GM12874 (cell line): ENCODE measurements around the gene GAP43.

Experiments
- CTCF ChIP-seq: IDR thresholded peaks from 2 replicates; pipeline ENCODE4 v1.5.1; 2011; ENCODE audit warnings: low read depth, mild to moderate bottlenecking, control low read depth, low read length, moderate library complexity; ENCODE audit not compliant: insufficient read depth

GAP43 gene

DNA sequence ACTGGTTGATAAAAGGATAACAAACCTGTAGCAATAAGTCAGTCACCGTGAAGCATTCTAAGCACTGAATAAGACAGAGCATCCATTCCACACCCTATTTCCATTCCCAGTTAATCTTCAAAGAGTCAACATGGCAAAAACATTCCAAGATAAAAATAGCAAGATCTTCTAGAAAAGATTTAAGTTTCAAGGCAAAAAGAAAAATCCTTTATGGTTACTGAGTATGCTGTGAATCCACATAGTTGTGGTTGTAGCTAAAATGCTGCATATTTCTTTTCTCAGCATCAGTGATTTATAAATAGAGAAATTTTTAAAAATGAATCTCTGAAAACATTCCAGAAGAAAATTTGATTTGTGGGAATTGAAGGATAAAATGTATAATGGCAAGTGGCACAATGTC is 21.1 kb downstream of the GAP43 start:
- no peak for TF ChIP-seq CTCF

- no peak for TF ChIP-seq CTCF
These were observed 22.8 kb downstream of the GAP43 start for GRCh38 chr3:115646027-115646690.

DNA sequence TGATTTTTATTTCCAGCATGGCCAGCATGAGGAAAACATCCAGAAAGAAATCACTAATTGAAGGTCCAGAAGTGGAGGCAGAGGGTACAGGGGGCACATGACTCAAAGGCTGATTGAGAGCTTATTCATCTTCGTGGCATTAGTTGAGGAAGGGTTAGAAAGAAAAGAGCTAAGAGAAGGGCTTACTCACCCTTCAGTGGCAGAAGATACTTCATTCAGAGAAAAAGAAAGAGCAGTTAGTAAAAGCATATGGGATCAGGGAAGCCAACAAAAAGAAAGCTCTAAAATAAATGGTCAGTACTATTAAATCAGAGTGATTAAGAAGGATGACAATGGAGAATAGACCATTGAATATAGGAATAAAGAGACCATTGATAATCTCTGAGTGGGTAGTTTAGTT is 25.2 kb downstream of the GAP43 start:
- TF ChIP-seq CTCF = no peak

GRCh38 chr3:115651087-115651486 is 27.8 kb downstream of the GAP43 start:
- TF ChIP-seq CTCF = no peak

DNA sequence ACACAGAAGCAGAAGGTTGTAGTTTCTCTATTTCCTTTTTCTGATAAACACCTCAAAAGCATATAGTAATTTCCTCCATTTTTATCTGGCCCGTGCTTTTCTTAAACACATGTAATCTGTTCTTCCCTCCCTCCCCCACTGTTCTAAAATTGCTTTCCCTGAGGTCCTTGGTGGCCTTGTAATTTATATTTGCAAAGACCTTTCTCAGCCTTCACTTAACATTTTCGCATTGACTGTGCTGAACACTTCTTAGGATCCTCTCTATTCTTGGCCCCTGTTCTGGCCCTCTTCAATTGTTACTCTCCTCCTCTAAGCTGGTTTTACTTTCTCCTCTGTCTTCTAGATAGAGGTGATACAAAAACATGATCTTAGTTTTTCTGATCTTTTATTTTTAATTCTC is 28.3 kb downstream of the GAP43 start:
- TF ChIP-seq CTCF = no peak

DNA sequence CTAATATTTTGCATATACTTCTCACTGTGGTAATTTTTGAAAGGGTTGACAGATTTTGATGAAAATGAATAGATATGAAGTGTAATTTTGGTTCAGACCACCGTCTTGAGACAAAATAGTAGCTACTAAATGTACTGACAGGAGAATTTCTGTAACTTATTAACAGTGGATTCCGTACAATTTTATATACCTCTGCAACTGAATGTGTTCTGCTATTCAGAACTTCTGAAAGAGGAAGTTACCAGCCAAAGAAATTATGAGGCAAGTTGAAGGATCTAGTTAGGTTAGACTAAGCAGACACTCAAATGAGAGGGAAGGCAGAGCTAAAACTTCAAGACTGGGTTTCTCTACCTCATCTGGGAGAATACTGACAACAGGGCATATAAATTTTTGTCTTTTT is 29.4 kb downstream of the GAP43 start:
- TF ChIP-seq CTCF = no peak

- TF ChIP-seq CTCF = no peak
These were observed 32.5 kb downstream of the GAP43 start for GRCh38 chr3:115655761-115656282.
